Liver (tissue), 9 donors: ENCODE data around the gene RALGPS1. TPM values are rescaled to one million over a fixed set of nuclear protein-coding genes. Genes with fewer than 3 reads are reported as not detected.

ENCODE experiments used
- DNase-seq: peaks from one replicate; pipeline ENCODE4 v3.0.0-alpha.2; 2017; ENCODE audit warnings: low spot score
- H3K27ac ChIP-seq, 2 donors: one replicate each; pipeline ENCODE4 v1.7.0; 2013; ENCODE audit warnings: inconsistent platforms in 2 of 2, low read length in 2 of 2, control low read depth in 1 of 2, low read depth in 1 of 2, mild to moderate bottlenecking in 1 of 2
- H3K27me3 ChIP-seq, 4 donors: one replicate each; pipeline versions ENCODE4 v1.6.1 to v1.7.0; 2013; ENCODE audit warnings: low read length in 3 of 4, inconsistent platforms in 1 of 4, mild to moderate bottlenecking in 1 of 4, moderate library complexity in 1 of 4; ENCODE audit not compliant: control insufficient read depth in 4 of 4, insufficient read depth in 4 of 4
- H3K36me3 ChIP-seq, 4 donors: one replicate each; pipeline versions ENCODE4 v1.6.1 to v1.7.0; 2013; ENCODE audit warnings: low read length in 3 of 4, mild to moderate bottlenecking in 3 of 4, low read depth in 1 of 4, moderate library complexity in 1 of 4; ENCODE audit not compliant: control insufficient read depth in 4 of 4, insufficient read depth in 3 of 4
- H3K4me1 ChIP-seq, 4 donors: one replicate each; pipeline versions ENCODE4 v1.6.1 to v1.7.0; 2013; ENCODE audit warnings: low read length in 3 of 4, mild to moderate bottlenecking in 3 of 4, moderate library complexity in 1 of 4; ENCODE audit not compliant: control insufficient read depth in 4 of 4, insufficient read depth in 4 of 4
- H3K4me3 ChIP-seq, 3 donors: one replicate each; pipeline versions ENCODE4 v1.6.1 to v1.7.0; 2013; ENCODE audit warnings: low read length in 3 of 3, control low read depth in 1 of 3, low read depth in 1 of 3, mild to moderate bottlenecking in 1 of 3
- H3K9ac ChIP-seq, 2 donors: one replicate each; pipeline ENCODE4 v1.7.0; 2013; ENCODE audit warnings: low read length in 2 of 2, mild to moderate bottlenecking in 2 of 2, moderate library complexity in 2 of 2, control low read depth in 1 of 2, low read depth in 1 of 2
- H3K9me3 ChIP-seq, 4 donors: one replicate each; pipeline versions ENCODE4 v1.6.1 to v1.7.0; 2013; ENCODE audit warnings: low read length in 3 of 4; ENCODE audit not compliant: control insufficient read depth in 4 of 4
- EGR1 ChIP-seq, 2 donors: IDR thresholded peaks; 2 replicates each; pipeline ENCODE4 v1.6.1; 2016 to 2018; ENCODE audit warnings: antibody characterized with exemption in 2 of 2, low read depth in 2 of 2
- FOXA1 ChIP-seq: IDR thresholded peaks from 2 replicates; pipeline ENCODE4 v1.6.1; 2016; ENCODE audit warnings: antibody characterized with exemption
- FOXA2 ChIP-seq: IDR thresholded peaks from 2 replicates; pipeline ENCODE4 v1.6.1; 2016; ENCODE audit warnings: antibody characterized with exemption
- GABPA ChIP-seq, 2 donors: IDR thresholded peaks in 1 of 2; conservative IDR thresholded peaks in 1 of 2; 2 replicates each; pipeline ENCODE4 v1.6.1; 2016; ENCODE audit warnings: antibody characterized with exemption in 2 of 2, mild to moderate bottlenecking in 1 of 2, moderate library complexity in 1 of 2
- HNF4A ChIP-seq, 2 donors: conservative IDR thresholded peaks; 2 replicates each; pipeline ENCODE4 v1.6.1; 2016; ENCODE audit warnings: antibody characterized with exemption in 2 of 2, mild to moderate bottlenecking in 2 of 2
- HNF4G ChIP-seq: IDR thresholded peaks from 2 replicates; pipeline ENCODE4 v1.6.1; 2016; ENCODE audit warnings: antibody characterized with exemption
- JUND ChIP-seq, 2 donors: IDR thresholded peaks; 2 replicates each; pipeline ENCODE4 v1.6.1; 2016; ENCODE audit warnings: antibody characterized with exemption in 2 of 2
- NR2F2 ChIP-seq: IDR thresholded peaks from 2 replicates; pipeline ENCODE4 v1.6.1; 2016; ENCODE audit warnings: antibody characterized with exemption
- RAD21 ChIP-seq, 2 donors: IDR thresholded peaks; 2 replicates each; pipeline ENCODE4 v1.6.1; 2016; ENCODE audit warnings: antibody characterized with exemption in 2 of 2, mild to moderate bottlenecking in 2 of 2
- RXRA ChIP-seq, 2 donors: IDR thresholded peaks; 2 replicates each; pipeline ENCODE4 v1.6.1; 2017 to 2018; ENCODE audit warnings: antibody characterized with exemption in 2 of 2, mild to moderate bottlenecking in 1 of 2
- SP1 ChIP-seq: IDR thresholded peaks from 2 replicates; pipeline ENCODE4 v1.6.1; 2018; ENCODE audit warnings: antibody characterized with exemption, mild to moderate bottlenecking
- TAF1 ChIP-seq: conservative IDR thresholded peaks from 2 replicates; pipeline ENCODE4 v1.6.1; 2016; ENCODE audit warnings: antibody characterized with exemption, mild to moderate bottlenecking
- YY1 ChIP-seq: IDR thresholded peaks from 2 replicates; pipeline ENCODE4 v1.6.1; 2016; ENCODE audit warnings: antibody characterized with exemption, mild to moderate bottlenecking
- WGBS: extraction: QIAGEN DNeasy Blood & Tissue Kit; methylation state at CpG from one replicate; pipeline ENCODE4 v1.1.7; 2013; 5-methylcytosine and 5-hydroxymethylcytosine counted together
- polyA plus RNA-seq, 2 donors: library from polyadenylated mRNA; stranded (reverse) in 1 of 2; unstranded in 1 of 2; fragments of 200-250 nt in 1 of 2; fragments of >200 nt in 1 of 2; fragmentation: Nextera tagmentation in 1 of 2; extraction: Ambion mirVana in 1 of 2; gene quantifications; one replicate each; pipeline versions ENCODE4 v1.2.1 to v1.2.3, GENCODE V29; 2013 to 2015
- total RNA-seq, 2 donors: library from RNA; depleted of rRNA; stranded (reverse); fragments of >200 nt; gene quantifications; one replicate each; pipeline ENCODE4 v1.2.3, GENCODE V29; 2014
- TF ChIP-seq, protein P1 (sequence below): IDR thresholded peaks from 2 replicates; pipeline ENCODE4 v1.6.1; 2016; ENCODE audit warnings: antibody characterized with exemption
- TF ChIP-seq, protein P2 (sequence below): IDR thresholded peaks from 2 replicates; pipeline ENCODE4 v1.6.1; 2016; ENCODE audit warnings: antibody characterized with exemption
- TF ChIP-seq, protein P3 (sequence below): IDR thresholded peaks from 2 replicates; pipeline ENCODE4 v1.6.1; 2016; ENCODE audit warnings: antibody characterized with exemption
- TF ChIP-seq, protein P4 (sequence below): IDR thresholded peaks from 2 replicates; pipeline ENCODE4 v1.6.1; 2016; ENCODE audit warnings: antibody characterized with exemption, mild to moderate bottlenecking
- TF ChIP-seq, protein P5 (sequence below): fragments of 150-350 bp; IDR thresholded peaks from 2 replicates; pipeline ENCODE4 v1.5.1; 2017; ENCODE audit warnings: improper control_type of control experiment, low read depth, low read length; ENCODE audit not compliant: missing input control
- donor health status: healthy.
- donor health status: healthy.
- donor health status: healthy.
- donor health status: healthy.
- donor health status: healthy.

RALGPS1 gene
- total and polyA plus RNA-seq, 4 donors: 1.4 to 2.7 (median 2.0) TPM

DNA sequence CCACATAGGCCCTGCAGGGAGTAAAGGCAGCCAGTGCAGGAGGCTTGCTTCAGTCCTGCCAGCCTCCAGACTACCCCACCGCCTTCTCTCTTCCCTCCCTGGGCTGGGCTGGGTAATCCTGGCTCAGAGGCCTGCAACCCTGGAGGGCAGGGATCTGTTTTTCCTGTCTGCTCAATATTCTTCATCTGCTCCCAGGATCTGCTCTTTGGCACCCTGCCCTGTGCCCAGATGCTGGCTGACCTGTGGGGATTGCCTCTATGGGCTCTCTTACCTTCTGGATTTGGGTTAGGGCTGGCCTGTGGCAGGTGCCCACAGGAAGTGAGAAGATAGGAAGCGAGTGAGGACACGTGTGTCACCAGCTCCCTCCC, 215.1 kb downstream of the RALGPS1 start:
- H3K27me3 ChIP-seq: no peaks in the 10 kb centered on the region
- no peak overlapping the region for H3K9ac ChIP-seq
- TF ChIP-seq, protein P1, sequence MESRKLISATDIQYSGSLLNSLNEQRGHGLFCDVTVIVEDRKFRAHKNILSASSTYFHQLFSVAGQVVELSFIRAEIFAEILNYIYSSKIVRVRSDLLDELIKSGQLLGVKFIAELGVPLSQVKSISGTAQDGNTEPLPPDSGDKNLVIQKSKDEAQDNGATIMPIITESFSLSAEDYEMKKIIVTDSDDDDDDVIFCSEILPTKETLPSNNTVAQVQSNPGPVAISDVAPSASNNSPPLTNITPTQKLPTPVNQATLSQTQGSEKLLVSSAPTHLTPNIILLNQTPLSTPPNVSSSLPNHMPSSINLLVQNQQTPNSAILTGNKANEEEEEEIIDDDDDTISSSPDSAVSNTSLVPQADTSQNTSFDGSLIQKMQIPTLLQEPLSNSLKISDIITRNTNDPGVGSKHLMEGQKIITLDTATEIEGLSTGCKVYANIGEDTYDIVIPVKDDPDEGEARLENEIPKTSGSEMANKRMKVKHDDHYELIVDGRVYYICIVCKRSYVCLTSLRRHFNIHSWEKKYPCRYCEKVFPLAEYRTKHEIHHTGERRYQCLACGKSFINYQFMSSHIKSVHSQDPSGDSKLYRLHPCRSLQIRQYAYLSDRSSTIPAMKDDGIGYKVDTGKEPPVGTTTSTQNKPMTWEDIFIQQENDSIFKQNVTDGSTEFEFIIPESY: no peak
- TF ChIP-seq RXRA (IDR thresholded peaks at IDR 0.05) (no peak), HNF4A (conservative IDR thresholded peaks at IDR 0.05) (no peak), EGR1 (IDR thresholded peaks at IDR 0.05; ENCODE audit: low read depth in 2 of 2) (no peak)
- TF ChIP-seq, protein P2, sequence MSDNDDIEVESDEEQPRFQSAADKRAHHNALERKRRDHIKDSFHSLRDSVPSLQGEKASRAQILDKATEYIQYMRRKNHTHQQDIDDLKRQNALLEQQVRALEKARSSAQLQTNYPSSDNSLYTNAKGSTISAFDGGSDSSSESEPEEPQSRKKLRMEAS: no peak
- TF ChIP-seq, protein P3, sequence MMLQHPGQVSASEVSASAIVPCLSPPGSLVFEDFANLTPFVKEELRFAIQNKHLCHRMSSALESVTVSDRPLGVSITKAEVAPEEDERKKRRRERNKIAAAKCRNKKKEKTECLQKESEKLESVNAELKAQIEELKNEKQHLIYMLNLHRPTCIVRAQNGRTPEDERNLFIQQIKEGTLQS: no peak
- H3K4me1 ChIP-seq: peaks cover 0 to 26% (median 16%) of the 10 kb centered on the region in 4 donors
- no peak overlapping the region for H3K27ac ChIP-seq
- WGBS: 87% methylated on average over 3 of the region's 3 CpGs
- H3K4me3 ChIP-seq: no peak overlapping the region
- no peaks in the 10 kb centered on the region for H3K36me3 ChIP-seq
- no peaks in the 10 kb centered on the region for H3K9me3 ChIP-seq
- no peak for DNase-seq

DNA sequence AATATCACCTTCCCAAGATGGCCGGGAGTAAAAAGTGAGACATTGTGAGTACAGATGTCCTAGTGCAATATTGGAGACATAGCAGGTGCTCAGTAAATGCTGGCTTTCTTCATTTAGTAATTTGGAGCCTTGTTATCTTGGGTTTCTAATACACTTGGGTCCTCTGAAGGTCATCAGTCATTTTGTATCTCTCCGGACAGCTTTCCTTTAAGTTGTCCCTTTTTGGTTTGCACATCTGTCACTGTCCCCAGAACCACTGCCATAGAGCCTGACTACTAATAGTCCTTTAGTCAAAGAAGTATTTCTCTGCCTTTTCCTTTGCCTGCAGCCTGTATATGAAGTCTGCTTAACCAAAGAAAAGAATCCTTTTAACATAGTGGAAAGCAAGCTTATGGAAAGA, 215.7 kb downstream of the RALGPS1 start:
- no peak for TF ChIP-seq HNF4G
- no peak for TF ChIP-seq HNF4A (conservative IDR thresholded peaks at IDR 0.05)
- TF ChIP-seq, protein P1: no peak
- no peak for TF ChIP-seq JUND (IDR thresholded peaks at IDR 0.05)
- no peak for TF ChIP-seq RAD21 (IDR thresholded peaks at IDR 0.05)
- no peak for TF ChIP-seq GABPA (IDR thresholded peaks at IDR 0.05 in 1 of 2, conservative IDR thresholded peaks at IDR 0.05 in 1 of 2)
- TF ChIP-seq SP1: no peak
- TF ChIP-seq, protein P3: no peak
- TF ChIP-seq EGR1 (IDR thresholded peaks at IDR 0.05; ENCODE audit: low read depth in 2 of 2): no peak
- TF ChIP-seq, protein P4, sequence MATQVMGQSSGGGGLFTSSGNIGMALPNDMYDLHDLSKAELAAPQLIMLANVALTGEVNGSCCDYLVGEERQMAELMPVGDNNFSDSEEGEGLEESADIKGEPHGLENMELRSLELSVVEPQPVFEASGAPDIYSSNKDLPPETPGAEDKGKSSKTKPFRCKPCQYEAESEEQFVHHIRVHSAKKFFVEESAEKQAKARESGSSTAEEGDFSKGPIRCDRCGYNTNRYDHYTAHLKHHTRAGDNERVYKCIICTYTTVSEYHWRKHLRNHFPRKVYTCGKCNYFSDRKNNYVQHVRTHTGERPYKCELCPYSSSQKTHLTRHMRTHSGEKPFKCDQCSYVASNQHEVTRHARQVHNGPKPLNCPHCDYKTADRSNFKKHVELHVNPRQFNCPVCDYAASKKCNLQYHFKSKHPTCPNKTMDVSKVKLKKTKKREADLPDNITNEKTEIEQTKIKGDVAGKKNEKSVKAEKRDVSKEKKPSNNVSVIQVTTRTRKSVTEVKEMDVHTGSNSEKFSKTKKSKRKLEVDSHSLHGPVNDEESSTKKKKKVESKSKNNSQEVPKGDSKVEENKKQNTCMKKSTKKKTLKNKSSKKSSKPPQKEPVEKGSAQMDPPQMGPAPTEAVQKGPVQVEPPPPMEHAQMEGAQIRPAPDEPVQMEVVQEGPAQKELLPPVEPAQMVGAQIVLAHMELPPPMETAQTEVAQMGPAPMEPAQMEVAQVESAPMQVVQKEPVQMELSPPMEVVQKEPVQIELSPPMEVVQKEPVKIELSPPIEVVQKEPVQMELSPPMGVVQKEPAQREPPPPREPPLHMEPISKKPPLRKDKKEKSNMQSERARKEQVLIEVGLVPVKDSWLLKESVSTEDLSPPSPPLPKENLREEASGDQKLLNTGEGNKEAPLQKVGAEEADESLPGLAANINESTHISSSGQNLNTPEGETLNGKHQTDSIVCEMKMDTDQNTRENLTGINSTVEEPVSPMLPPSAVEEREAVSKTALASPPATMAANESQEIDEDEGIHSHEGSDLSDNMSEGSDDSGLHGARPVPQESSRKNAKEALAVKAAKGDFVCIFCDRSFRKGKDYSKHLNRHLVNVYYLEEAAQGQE: no peak
- TF ChIP-seq, protein P5, sequence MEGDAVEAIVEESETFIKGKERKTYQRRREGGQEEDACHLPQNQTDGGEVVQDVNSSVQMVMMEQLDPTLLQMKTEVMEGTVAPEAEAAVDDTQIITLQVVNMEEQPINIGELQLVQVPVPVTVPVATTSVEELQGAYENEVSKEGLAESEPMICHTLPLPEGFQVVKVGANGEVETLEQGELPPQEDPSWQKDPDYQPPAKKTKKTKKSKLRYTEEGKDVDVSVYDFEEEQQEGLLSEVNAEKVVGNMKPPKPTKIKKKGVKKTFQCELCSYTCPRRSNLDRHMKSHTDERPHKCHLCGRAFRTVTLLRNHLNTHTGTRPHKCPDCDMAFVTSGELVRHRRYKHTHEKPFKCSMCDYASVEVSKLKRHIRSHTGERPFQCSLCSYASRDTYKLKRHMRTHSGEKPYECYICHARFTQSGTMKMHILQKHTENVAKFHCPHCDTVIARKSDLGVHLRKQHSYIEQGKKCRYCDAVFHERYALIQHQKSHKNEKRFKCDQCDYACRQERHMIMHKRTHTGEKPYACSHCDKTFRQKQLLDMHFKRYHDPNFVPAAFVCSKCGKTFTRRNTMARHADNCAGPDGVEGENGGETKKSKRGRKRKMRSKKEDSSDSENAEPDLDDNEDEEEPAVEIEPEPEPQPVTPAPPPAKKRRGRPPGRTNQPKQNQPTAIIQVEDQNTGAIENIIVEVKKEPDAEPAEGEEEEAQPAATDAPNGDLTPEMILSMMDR: no peak
- no peak for TF ChIP-seq TAF1
- no peak for TF ChIP-seq RXRA (IDR thresholded peaks at IDR 0.05)
- no peak for TF ChIP-seq YY1
- TF ChIP-seq, protein P2: no peak
- TF ChIP-seq NR2F2: no peak
- no peak for TF ChIP-seq FOXA1
- TF ChIP-seq FOXA2: no peak
- no peak for DNase-seq
- Histone ChIP-seq H3K9ac (no peak overlapping the region), H3K36me3 (no peaks in the 10 kb centered on the region), H3K4me3 (no peak overlapping the region), H3K27ac (no peak overlapping the region), H3K4me1 (peaks cover 0 to 26% (median 16%) of the 10 kb centered on the region in 4 donors), H3K9me3 (no peaks in the 10 kb centered on the region), H3K27me3 (no peaks in the 10 kb centered on the region)
- 93% methylated on average over 2 of the region's 2 CpGs for WGBS
